HepG2 (cell line): ENCODE data around the gene SLC45A1. TPM values are rescaled to one million over a fixed set of nuclear protein-coding genes. Genes with fewer than 3 reads are reported as not detected.

Experiments
- ATAC-seq: fragments of 200-7000 bp; cut with Tn5 transposase; 3 replicates; pipeline ENCODE4 v1.9.1; 2020; ENCODE audit warnings: mild to moderate bottlenecking, moderate library complexity
- BruUV-seq: library from RNA; stranded (reverse); fragments of 400-500 nt; replicated peaks from 2 replicates; lab custom pipeline; 2021; lab: Mats Ljungman, UMichigan
- CTCF ChIA-PET: fragments of 300-600 bp; formaldehyde crosslinking; extraction: SDS; loops from one replicate; lab custom pipeline; 2021; ENCODE audit warnings: low total read pairs, inconsistent platforms, low intra/inter-chr PET ratio; lab: Yijun Ruan, JAX
- POLR2A ChIA-PET: fragments of 350-600 bp; sonication (Branson Sonifier 250); formaldehyde crosslinking; loops from one replicate; lab custom pipeline; 2020; ENCODE audit warnings: antibody characterized with exemption, inconsistent platforms; lab: Yijun Ruan, JAX
- DNase-seq: peaks from one replicate; pipeline ENCODE4 v3.0.0-alpha.2; 2015; ENCODE audit warnings: low spot score
- FAIRE-seq: peaks from 3 replicates; lab custom pipeline; 2011; peaks lifted over from hg19 to GRCh38; lab: Jason Lieb, UNC
- H2AFZ ChIP-seq: one replicate; pipeline ENCODE4 v1.6.1; 2011; ENCODE audit warnings: low read length, inconsistent platforms
- H3K27ac ChIP-seq: fragments of 300-600 bp; 3 replicates; pipeline ENCODE4 v1.8.0; 2011; ENCODE audit warnings: mixed run types, mild to moderate bottlenecking, mixed read lengths, low read length, inconsistent platforms; ENCODE audit not compliant: insufficient read depth; ENCODE audit errors: extremely low read length
- H3K27me3 ChIP-seq, 2 experiments: fragments of 200-600 bp in 1 of 2; 2 replicates in 1 of 2; 3 replicates in 1 of 2; pipeline versions ENCODE4 v1.6.0 to v1.8.0; 2011; ENCODE audit warnings: low read length in 2 of 2, mild to moderate bottlenecking in 2 of 2, moderate library complexity in 2 of 2, inconsistent platforms in 1 of 2; ENCODE audit not compliant: insufficient read depth in 2 of 2, control insufficient read depth in 1 of 2
- H3K36me3 ChIP-seq, 2 experiments: fragments of 200-600 bp in 1 of 2; replicated peaks in 1 of 2; 2 replicates in 1 of 2; 3 replicates in 1 of 2; pipeline versions ENCODE4 v1.5.1 to v1.8.0; 2011; ENCODE audit warnings: low read length in 2 of 2, inconsistent platforms in 1 of 2; ENCODE audit not compliant: insufficient read depth in 2 of 2, control insufficient read depth in 1 of 2
- H3K4me1 ChIP-seq: 2 replicates; pipeline ENCODE4 v1.5.1; 2012; ENCODE audit warnings: low read length, inconsistent platforms; ENCODE audit not compliant: insufficient read depth
- H3K4me2 ChIP-seq: 2 replicates; pipeline ENCODE4 v1.6.0; 2011; ENCODE audit warnings: low read depth, low read length, inconsistent platforms
- H3K4me3 ChIP-seq, 3 experiments: fragments of 200-600 bp in 1 of 3; sonication (generic), shearing (Covaris generic) in 1 of 3; replicated peaks in 1 of 3; 2 replicates each; pipeline ENCODE4 v1.5.1; 2011 to 2016; ENCODE audit warnings: low read length in 3 of 3, inconsistent platforms in 2 of 3, low read depth in 2 of 3, mild to moderate bottlenecking in 2 of 3, control low read depth in 1 of 3, mixed read lengths in 1 of 3; ENCODE audit not compliant: insufficient read depth in 1 of 3
- H3K79me2 ChIP-seq: one replicate; pipeline ENCODE4 v1.6.1; 2011; ENCODE audit warnings: low read length, inconsistent platforms; ENCODE audit not compliant: insufficient read depth
- H3K9ac ChIP-seq: 2 replicates; pipeline ENCODE4 v1.6.0; 2011; ENCODE audit warnings: mild to moderate bottlenecking, low read depth, low read length, inconsistent platforms; ENCODE audit not compliant: insufficient read depth
- H3K9me3 ChIP-seq: 2 replicates; pipeline ENCODE4 v1.5.1; 2012; ENCODE audit warnings: mild to moderate bottlenecking, low read length
- H4K20me1 ChIP-seq: 2 replicates; pipeline ENCODE4 v1.6.0; 2011; ENCODE audit warnings: inconsistent platforms, mild to moderate bottlenecking, low read length, moderate library complexity; ENCODE audit not compliant: insufficient read depth
- IKZF4 ChIP-seq: sonication (generic); formaldehyde crosslinking; IDR thresholded peaks from 2 replicates; pipeline ENCODE4 v1.5.1; 2020; ENCODE audit warnings: borderline replicate concordance, mild to moderate bottlenecking, low read depth, missing genetic modification reagents; ENCODE audit errors: not compliant biosample characterization
- STAG1 ChIP-seq: sonication (generic); formaldehyde crosslinking; IDR thresholded peaks from 2 replicates; pipeline ENCODE4 v1.4.0; 2020; ENCODE audit warnings: missing genetic modification reagents
- UBTF ChIP-seq: sonication (generic); formaldehyde crosslinking; IDR thresholded peaks from 2 replicates; pipeline ENCODE4 v1.4.0; 2020; ENCODE audit warnings: mild to moderate bottlenecking, missing genetic modification reagents
- ZNF280B ChIP-seq: sonication (generic); formaldehyde crosslinking; IDR thresholded peaks from 2 replicates; pipeline ENCODE4 v1.5.0; 2020; ENCODE audit warnings: missing genetic modification reagents, mild to moderate bottlenecking, borderline replicate concordance
- ZNF776 ChIP-seq: sonication (generic); formaldehyde crosslinking; IDR thresholded peaks from 2 replicates; pipeline ENCODE4 v1.4.0; 2020; ENCODE audit warnings: mild to moderate bottlenecking, missing genetic modification reagents
- WGBS: methylation state at CpG from one replicate; pipeline ENCODE4 v1.1.6; 2017; ENCODE audit warnings: low lambda C conversion rate; 5-methylcytosine and 5-hydroxymethylcytosine counted together
- in situ Hi-C: cut with HindIII; loops from 2 replicates; pipeline ENCODE4 v1.10.0; 2017; ENCODE audit warnings: low pct_unique_long_range_greater_than_20kb; ENCODE audit not compliant: extremely low pct_ligation_motif_present
- intact Hi-C: fragments of 100-400 bp; cut with micrococcal nuclease; formaldehyde crosslinking; loops from one replicate; pipeline ENCODE4 v1.10.0; 2022; ENCODE audit not compliant: unreplicated experiment
- polyA plus RNA-seq, 8 experiments: library from polyadenylated mRNA; depleted of rRNA in 3 of 8; stranded (reverse) in 7 of 8; unstranded in 1 of 8; fragments of >200 nt; fragmentation: Illumina TruSeq in 4 of 8; extraction: Trizol in 4 of 8; gene quantifications; 2 replicates each; pipeline versions ENCODE4 v1.2.1 to v1.2.3, GENCODE V29; 2011 to 2016; ENCODE audit warnings: low read depth in 4 of 8, missing spikeins in 1 of 8, mixed read lengths in 1 of 8; ENCODE audit not compliant: insufficient read depth in 1 of 8
- total RNA-seq, 5 experiments: library from RNA; depleted of rRNA; stranded (reverse); fragments of >200 nt; fragmentation: Illumina TruSeq; extraction: Trizol; gene quantifications; 2 replicates each; pipeline ENCODE4 v1.2.3, GENCODE V29; 2016; ENCODE audit warnings: low read depth in 1 of 5

SLC45A1 gene
- total and polyA plus RNA-seq, 2 of the 13 experiments (the other 11 are each of a cell fraction or from before 2014, with no cell fraction given), result not detected

- H3K9ac ChIP-seq, result no peak overlapping the region
- no peak overlapping the region for H2AFZ ChIP-seq
- no TSS peak for BruUV-seq
- no peaks in the 10 kb centered on the region for H3K79me2 ChIP-seq
- FAIRE-seq (no peak), ATAC-seq (peak; percentile 6; the same call in 2 of the 3 replicates), DNase-seq (no peak)
- ChIA-PET POLR2A (interaction anchor here (1.0 to 1.3 kb wide), 2 partner anchors 9 to 373 kb away, joined by 3 read pairs; no protein-coding TSS in a partner anchor), CTCF (interaction anchor here (0.8 to 4.4 kb wide), 6 partner anchors 33 to 373 kb away, joined by 3 to 39 read pairs (median 6); no protein-coding TSS in a partner anchor)
- peaks cover 0 to 26% of the 10 kb centered on the region in 2 experiments; a peak in 4 of 5 replicates for H3K27me3 ChIP-seq
- H3K4me2 ChIP-seq, result peak overlapping the region; percentile 54
- H3K4me3 ChIP-seq, result peak overlapping the region in 1 of 3 experiments; percentile 50; a peak in 1 of 6 replicates
- H3K27ac ChIP-seq, result no peak overlapping the region
- peaks cover 0 to 2% of the 10 kb centered on the region in 2 experiments; a peak in 2 of 5 replicates for H3K36me3 ChIP-seq
- in situ Hi-C loops, result loop anchor here (5.0 kb wide), 1 partner anchor 366 kb away; no protein-coding TSS in a partner anchor
- no peaks in the 10 kb centered on the region for H3K9me3 ChIP-seq
- 38% methylated on average over 14 of the region's 21 CpGs for WGBS
- peaks cover 6% of the 10 kb centered on the region; the same call in 1 of the 2 replicates for H4K20me1 ChIP-seq
- TF ChIP-seq ZNF280B (CRISPR knock-in tag), result 0 out of 2 replicates have a peak, but pooled peaks have one; percentile 10
- TF ChIP-seq ZNF776, result no peak
- 0 out of 2 replicates have a peak, but pooled peaks have one; percentile 4 for TF ChIP-seq STAG1 (CRISPR knock-in tag)
- TF ChIP-seq IKZF4 (CRISPR knock-in tag), result peak; percentile 6
- TF ChIP-seq UBTF (CRISPR knock-in tag), result 0 out of 2 replicates have a peak, but pooled peaks have one; percentile 9
- intact Hi-C loops, result loop anchor here (1.0 to 2.0 kb wide), 2 partner anchors 33 to 366 kb away; no protein-coding TSS in a partner anchor
- peaks cover 39% of the 10 kb centered on the region for H3K4me1 ChIP-seq
These were observed 30.3 kb downstream of the SLC45A1 start for GRCh38 chr1:8348047-8348776.
